GM19455 (cell line): ENCODE measurements around the gene CREB5.

Experiments used
- ATAC-seq: cut with Tn5 transposase; IDR thresholded peaks from one replicate; pipeline ENCODE4 v1.9.1; 2021; ENCODE audit not compliant: unreplicated experiment

Gene CREB5

DNA sequence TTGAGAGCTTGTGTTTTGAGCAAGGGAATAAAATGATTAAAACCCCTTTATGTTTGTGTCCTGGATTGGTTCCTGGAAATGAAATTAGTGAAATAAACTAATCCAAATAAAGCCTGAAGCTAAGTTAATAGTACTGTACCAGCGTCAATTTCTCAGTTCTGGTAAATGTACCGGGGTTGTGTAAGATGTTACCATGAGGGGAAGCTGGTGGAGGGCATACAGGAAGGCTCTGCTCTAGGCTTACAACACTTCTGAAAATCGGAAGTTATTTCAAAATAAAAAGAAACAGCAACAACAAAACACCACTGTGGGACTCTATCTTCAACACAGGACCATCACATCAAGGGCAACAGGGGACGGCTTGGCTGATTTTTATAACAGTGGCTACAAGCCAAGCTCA lies 257.0 kb downstream of the CREB5 start:
- ATAC-seq, result no peak

- no peak for ATAC-seq
Measured at GRCh38 chr7:28671526-28671925, 259.2 kb downstream of the CREB5 start.

DNA sequence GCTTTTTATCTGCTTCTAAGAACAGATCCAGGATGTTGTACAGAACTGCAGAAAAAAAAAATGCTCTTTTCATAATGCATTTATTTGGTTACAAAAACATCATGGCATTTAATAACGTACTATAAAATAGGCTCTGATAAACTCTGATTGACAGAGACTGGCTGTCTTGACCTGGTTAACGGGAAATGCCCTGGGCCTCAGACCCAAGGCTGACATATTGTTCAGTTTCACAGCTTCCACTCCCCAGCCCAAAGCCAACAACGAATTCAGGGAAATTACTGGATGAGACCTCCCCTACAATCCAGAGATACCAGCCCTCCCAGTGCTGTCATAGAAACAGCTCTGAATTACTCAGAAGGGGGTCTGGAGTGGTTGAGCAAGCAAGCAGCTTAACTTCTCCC lies 260.1 kb downstream of the CREB5 start:
- no peak for ATAC-seq

DNA sequence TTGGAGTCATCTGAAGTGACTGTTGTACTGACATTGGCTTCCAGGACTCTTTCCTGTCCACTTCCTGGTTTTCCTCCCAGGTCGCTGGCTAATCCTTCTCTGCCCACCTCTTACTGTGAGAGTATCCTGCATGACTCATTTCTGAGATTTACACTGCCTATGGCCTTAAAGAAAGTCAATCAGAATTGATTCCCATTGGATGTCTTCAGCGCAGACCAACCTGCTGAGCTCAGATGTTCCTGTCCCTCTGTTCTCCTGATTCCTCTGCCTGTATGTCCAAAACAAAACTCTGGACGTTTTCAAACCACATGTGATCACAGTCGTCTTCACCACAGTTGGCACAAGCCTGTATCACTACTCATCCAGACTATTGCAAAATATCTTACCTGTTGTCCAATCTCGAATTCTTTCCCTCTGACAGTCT lies 262.1 kb downstream of the CREB5 start:
- no peak for ATAC-seq

DNA sequence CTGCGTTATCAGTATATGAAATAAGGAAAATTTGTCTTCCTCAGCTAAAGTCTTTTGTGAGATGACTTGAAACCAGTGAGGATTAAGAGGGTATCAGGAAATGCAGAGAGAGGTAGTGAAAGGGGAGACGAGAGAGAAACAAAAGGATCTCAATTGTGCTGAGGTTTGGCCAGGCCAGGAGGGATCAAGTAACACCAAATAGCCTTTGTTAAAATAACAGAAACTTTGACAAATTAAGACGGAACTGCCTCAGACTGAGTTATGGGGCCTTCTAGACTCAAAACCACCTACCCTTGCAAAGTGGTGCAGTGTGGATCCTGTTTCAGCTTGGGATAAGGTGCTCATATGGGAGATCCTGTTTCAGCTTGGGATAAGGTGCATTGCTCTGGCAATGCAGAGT lies 263.1 kb downstream of the CREB5 start:
- no peak for ATAC-seq

DNA sequence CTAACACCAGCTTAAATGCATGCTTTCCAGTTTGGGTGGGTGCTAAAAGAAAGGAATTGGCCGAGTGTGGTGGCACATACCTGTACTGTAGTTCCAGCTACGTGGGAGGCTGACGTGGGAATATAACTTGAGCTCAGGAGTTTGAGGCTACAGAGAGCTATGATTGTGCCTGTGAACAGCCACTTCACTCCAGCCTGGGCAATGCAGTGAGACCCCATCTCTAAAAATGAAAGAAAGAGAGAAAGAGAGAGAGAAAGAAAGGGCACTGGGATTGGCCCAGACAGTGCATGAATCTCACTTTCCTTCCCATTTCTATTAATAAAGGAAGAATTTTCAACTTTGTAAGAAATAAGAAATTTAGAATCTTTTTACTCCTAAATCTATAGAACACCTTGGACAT lies 265.4 kb downstream of the CREB5 start:
- no peak for ATAC-seq

- ATAC-seq, result no peak
Measured at GRCh38 chr7:28678431-28678965, 266.2 kb downstream of the CREB5 start.

- no peak for ATAC-seq
Measured at GRCh38 chr7:28681693-28682310, 269.5 kb downstream of the CREB5 start.

- ATAC-seq, result no peak
Measured at GRCh38 chr7:28682801-28683200, 270.5 kb downstream of the CREB5 start.

DNA sequence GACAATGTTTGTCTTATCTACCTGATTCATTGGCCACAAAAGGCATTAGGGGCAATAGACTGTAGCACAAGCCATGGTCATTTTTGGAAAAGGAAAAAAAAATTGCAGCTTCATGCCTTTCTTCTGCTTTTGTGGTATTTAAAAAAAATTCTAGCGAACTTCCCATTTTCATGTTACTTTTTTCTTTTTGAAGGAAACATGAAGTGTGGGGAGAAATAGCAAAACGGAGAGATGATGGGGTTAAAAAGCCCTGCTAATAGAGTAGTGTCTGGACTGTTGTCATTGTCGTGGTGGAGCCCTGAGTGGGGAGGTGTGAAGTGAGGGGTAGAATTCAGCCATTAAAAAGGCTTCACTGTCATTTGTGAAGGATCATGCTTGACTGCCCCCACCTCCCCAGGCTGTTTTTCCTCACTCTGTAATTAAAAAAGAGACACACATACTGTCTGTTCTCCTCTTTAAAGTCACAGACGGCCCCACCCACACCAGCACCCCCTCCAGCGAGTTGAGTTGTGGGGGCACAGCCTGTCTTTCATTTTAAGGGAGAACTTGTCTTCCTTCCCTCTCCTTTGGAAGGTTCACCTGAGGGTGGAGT lies 272.4 kb downstream of the CREB5 start:
- no peak for ATAC-seq

- no peak for ATAC-seq
Measured at GRCh38 chr7:28685242-28685643, 272.9 kb downstream of the CREB5 start.

DNA sequence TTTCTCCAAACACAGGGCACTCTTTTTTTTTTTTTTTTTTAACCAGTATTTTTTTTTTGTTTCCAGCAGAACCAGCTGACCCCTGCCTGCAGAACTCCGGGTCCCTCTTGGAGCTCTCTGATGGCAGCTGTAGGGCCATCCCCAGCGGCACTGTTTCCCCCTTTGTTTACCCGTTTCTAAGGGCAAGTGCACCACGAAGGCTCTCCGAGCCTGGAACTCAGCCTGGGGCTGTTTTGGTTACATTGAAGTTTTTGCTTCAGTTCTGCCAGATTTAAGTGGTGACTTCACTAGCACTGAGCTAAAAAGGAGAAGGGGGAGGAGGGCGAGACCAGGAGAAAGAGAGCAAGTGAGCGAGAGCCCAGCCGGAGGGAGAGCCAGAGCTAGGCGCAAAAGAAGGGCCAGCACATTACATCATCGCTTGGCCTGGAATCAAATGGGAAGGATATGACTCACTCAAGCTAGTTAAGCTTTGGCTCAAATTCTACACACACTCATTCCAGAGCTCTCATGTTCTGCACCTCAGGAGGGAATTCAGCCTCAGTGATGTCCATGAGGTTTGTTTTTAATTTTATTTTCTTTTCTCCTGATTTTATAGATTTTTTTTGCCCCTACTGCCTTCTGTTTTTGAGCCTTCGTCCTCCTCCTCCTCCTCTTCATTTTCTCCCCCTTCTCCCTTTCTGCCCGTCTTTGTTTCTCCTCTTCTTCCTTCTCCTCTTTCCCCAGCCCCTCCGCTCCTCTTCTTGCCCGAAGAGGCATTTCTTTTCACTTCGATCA lies 273.5 kb downstream of the CREB5 start:
- ATAC-seq, result no peak

- no peak for ATAC-seq
Measured at GRCh38 chr7:28686418-28686800, 274.1 kb downstream of the CREB5 start.

DNA sequence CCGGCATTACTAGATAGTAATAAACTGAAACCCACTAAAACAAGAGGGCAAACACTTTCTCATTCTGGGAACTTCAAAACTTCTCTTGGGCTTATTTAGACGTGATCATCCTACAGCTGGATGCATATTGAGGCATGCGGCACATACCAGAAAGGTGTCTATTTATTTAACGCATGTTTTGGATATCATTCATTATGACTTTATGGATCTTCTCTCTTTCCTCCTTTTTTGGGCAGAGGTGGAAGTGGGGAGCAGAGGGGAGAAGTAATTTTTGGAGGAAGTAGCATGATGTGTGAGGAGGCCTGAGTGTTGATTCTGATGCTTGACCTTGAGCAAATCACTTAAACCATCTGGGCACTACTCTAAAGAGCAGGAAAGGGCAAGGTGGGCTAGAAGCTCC lies 275.2 kb downstream of the CREB5 start:
- no peak for ATAC-seq

DNA sequence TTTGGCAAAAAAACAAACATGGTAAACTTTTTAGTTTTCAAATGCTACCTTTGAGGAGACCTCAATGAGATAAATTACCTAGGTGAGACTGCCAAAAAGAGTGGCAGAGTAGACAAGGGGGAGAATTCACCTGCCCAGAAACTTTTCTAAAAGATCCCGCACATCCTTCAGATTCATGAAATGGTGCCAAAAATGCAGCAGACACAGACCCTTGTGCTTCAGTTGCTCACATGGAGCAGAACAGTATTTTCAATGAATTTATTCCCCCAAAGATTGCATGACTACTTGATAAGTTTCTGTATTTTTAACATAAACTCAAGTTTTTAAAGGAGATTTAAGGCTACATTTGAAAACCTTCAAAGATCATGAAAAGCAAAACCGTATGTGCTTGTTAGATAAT lies 275.9 kb downstream of the CREB5 start:
- no peak for ATAC-seq

- no peak for ATAC-seq
Measured at GRCh38 chr7:28688651-28689050, 276.3 kb downstream of the CREB5 start.

DNA sequence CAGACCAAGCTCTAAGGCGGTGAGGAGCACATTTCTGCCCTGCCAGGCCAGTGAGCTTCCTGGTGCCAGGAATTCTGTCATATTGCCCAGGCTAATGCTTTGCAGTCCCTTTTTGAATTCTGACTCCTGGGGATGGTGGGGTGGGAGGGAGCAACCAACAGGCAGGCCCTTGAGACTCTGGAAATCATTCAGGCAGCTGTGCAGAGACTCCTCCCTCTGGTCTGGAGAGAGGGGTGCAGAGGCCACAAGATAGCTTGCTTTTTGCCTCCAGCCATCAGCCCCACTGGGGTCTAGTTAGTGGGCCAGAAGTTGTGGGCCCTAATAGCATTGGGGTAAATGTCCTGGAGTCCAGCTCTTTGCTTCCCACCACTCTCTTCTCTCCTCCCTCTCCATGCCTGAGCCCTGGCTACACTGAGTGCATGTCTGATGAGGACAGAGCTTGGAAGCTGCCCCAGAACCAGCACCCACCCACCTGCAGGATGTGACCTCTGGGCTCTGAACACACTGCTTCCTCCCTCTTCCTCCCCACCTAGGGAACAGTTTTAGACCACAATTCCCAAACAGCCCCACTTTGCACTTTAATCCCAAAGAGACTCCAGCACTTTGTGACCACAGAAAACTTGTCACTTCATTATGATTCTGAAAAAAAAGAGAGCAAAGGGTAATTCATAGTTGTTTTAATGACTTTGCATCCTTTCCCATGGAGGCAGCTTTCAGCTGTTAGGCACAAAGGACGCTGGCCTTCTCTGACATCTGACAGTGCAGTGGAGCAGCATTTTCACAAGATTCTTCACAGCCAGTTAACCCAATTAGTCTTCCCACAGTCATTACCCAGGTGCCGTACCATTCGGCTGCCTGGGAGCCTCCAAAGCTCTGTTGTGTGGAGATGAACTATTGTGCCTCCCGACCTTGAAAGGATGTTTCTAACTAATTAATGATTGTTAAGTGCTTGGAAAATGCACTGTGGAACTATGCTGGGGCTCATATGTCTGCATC lies 283.3 kb downstream of the CREB5 start:
- no peak for ATAC-seq

- no peak for ATAC-seq
Measured at GRCh38 chr7:28697913-28698563, 285.7 kb downstream of the CREB5 start.

GRCh38 chr7:28698840-28699239 lies 286.5 kb downstream of the CREB5 start:
- ATAC-seq, result no peak

DNA sequence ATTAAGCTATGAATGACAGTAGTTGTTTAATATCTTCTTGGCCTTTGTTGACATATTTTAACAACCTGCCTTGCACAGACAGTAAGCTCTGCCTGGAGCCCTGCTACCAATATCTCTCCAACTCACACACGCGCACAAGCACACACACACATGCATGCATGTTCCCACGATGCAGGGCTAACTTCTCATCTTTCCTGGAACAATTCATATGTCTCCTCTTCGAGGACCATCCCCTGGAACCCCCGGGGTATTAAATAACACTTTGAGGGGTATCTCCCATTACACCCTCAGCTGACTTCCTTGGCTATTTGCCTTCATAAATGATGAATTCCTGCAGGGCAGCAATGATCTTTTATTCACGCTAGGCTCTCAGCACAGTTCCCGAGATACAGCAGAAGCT lies 287.8 kb downstream of the CREB5 start:
- ATAC-seq, result no peak
